ENCODE results near the gene CLASP1.
"Not testable (repeated sequence)": the region's sequence is repeated elsewhere in the genome, so short reads cannot be mapped to it uniquely, and the experiment has no call there.

The CLASP1 gene

GRCh38 chr2:121374412-121375075 lies 274.7 kb downstream of the CLASP1 start:
- DNase-seq (ENCODE audit: low read depth) = not testable (repeated sequence)

- DNase-seq (ENCODE audit: low read depth) = no peak
These were observed 276.4 kb downstream of the CLASP1 start for GRCh38 chr2:121372721-121373353.

- DNase-seq (ENCODE audit: low read depth) = no peak
These were observed 277.2 kb downstream of the CLASP1 start for GRCh38 chr2:121372082-121372481.

- no peak for DNase-seq (ENCODE audit: low read depth)
These were observed 280.4 kb downstream of the CLASP1 start for GRCh38 chr2:121368836-121369235.

GRCh38 chr2:121368155-121368554 lies 281.1 kb downstream of the CLASP1 start:
- no peak for DNase-seq (ENCODE audit: low read depth)

GRCh38 chr2:121367246-121367900 lies 281.9 kb downstream of the CLASP1 start:
- no peak for DNase-seq (ENCODE audit: low read depth)

GRCh38 chr2:121366040-121366439 lies 283.2 kb downstream of the CLASP1 start:
- DNase-seq (ENCODE audit: low read depth) = no peak

GRCh38 chr2:121365061-121365460 lies 284.2 kb downstream of the CLASP1 start:
- DNase-seq (ENCODE audit: low read depth) = no peak

- no peak for DNase-seq (ENCODE audit: low read depth)
These were observed 285.4 kb downstream of the CLASP1 start for GRCh38 chr2:121363632-121364420.

GRCh38 chr2:121362774-121363173 lies 286.5 kb downstream of the CLASP1 start:
- DNase-seq (ENCODE audit: low read depth) = no peak

GRCh38 chr2:121362226-121362625 lies 287.0 kb downstream of the CLASP1 start:
- no peak for DNase-seq (ENCODE audit: low read depth)

GRCh38 chr2:121360566-121361300 lies 288.5 kb downstream of the CLASP1 start:
- no peak for DNase-seq (ENCODE audit: low read depth)

GRCh38 chr2:121359716-121360565 lies 289.3 kb downstream of the CLASP1 start:
- no peak for DNase-seq (ENCODE audit: low read depth)

GRCh38 chr2:121359170-121359569 lies 290.1 kb downstream of the CLASP1 start:
- no peak for DNase-seq (ENCODE audit: low read depth)

- no peak for DNase-seq (ENCODE audit: low read depth)
These were observed 291.0 kb downstream of the CLASP1 start for GRCh38 chr2:121358291-121358690.

GRCh38 chr2:121356058-121356640 lies 293.1 kb downstream of the CLASP1 start:
- no peak for DNase-seq (ENCODE audit: low read depth)

- no peak for DNase-seq (ENCODE audit: low read depth)
These were observed 293.8 kb downstream of the CLASP1 start for GRCh38 chr2:121355488-121355887.

- DNase-seq (ENCODE audit: low read depth) = no peak
These were observed 297.5 kb downstream of the CLASP1 start for GRCh38 chr2:121351521-121352318.

- no peak for DNase-seq (ENCODE audit: low read depth)
These were observed 298.4 kb downstream of the CLASP1 start for GRCh38 chr2:121350890-121351289.

GRCh38 chr2:121350402-121350775 lies 298.9 kb downstream of the CLASP1 start:
- DNase-seq (ENCODE audit: low read depth) = no peak
